Omental fat pad (tissue), 4 donors: ENCODE data around the gene COA8. TPM values are rescaled to one million over a fixed set of nuclear protein-coding genes. Genes with fewer than 3 reads are reported as not detected.

Experiments
- ATAC-seq: fragments of 150-250 bp; one replicate; pipeline ENCODE4 v1.9.1; 2016; ENCODE audit warnings: mild to moderate bottlenecking, moderate library complexity; ENCODE audit not compliant: low FRiP score
- DNase-seq: peaks from one replicate; pipeline ENCODE4 v3.0.0-alpha.2; 2019; ENCODE audit warnings: low spot score
- total RNA-seq, 4 donors: library from RNA; depleted of rRNA; stranded (reverse); fragments of >200 nt; gene quantifications; one replicate each; pipeline ENCODE4 v1.1.0, GENCODE V29; 2016
- TF ChIP-seq, protein P1 (sequence below), 3 donors: fragments of 450-650 bp; IDR thresholded peaks; one replicate each; pipeline ENCODE4 v1.5.1; 2016 to 2017; ENCODE audit warnings: antibody characterized with exemption in 3 of 3, mild to moderate bottlenecking in 3 of 3, moderate library complexity in 2 of 3

Gene COA8
- total RNA-seq, 4 donors from 2014 or later, result 15.3 to 61.5 (median 27.5) TPM

DNA sequence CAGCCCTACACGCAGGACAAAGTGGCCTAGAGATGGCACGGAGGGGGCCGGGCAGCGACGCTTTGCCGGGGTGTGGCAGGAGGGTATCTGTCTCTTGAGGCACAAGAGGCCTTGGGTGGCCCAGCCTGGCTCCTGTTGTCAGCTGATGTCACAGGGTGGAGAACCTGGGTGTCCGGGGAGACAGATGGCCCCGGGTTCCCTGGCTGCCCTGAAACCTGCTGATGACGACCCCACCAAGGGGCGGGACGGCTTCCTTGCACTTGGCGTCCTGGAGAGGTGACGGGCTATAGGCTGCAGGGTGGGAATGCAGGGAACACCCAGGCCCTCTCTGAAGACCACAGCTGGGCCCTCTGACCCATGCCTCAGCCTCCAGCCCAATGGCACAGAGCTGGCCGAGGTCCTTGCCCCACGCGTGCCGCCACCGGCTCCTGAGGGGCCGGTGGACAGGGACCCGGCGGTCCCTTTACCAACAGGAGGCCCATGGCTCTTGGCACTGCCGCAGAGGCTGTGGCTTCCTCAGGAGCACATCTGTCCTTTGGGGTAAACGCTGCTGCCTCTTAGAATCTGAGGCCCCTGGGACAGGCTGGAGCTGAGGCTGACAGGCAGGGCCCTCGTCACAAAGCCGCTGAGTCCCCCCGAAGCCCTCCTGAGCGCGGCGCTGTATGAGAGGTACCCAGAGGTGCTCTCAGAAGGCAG is 17.4 kb upstream of the COA8 start:
- ATAC-seq (no peak), DNase-seq (no peak)
- TF ChIP-seq, protein P1, sequence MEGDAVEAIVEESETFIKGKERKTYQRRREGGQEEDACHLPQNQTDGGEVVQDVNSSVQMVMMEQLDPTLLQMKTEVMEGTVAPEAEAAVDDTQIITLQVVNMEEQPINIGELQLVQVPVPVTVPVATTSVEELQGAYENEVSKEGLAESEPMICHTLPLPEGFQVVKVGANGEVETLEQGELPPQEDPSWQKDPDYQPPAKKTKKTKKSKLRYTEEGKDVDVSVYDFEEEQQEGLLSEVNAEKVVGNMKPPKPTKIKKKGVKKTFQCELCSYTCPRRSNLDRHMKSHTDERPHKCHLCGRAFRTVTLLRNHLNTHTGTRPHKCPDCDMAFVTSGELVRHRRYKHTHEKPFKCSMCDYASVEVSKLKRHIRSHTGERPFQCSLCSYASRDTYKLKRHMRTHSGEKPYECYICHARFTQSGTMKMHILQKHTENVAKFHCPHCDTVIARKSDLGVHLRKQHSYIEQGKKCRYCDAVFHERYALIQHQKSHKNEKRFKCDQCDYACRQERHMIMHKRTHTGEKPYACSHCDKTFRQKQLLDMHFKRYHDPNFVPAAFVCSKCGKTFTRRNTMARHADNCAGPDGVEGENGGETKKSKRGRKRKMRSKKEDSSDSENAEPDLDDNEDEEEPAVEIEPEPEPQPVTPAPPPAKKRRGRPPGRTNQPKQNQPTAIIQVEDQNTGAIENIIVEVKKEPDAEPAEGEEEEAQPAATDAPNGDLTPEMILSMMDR (IDR thresholded peaks at IDR 0.05), result no peak

DNA sequence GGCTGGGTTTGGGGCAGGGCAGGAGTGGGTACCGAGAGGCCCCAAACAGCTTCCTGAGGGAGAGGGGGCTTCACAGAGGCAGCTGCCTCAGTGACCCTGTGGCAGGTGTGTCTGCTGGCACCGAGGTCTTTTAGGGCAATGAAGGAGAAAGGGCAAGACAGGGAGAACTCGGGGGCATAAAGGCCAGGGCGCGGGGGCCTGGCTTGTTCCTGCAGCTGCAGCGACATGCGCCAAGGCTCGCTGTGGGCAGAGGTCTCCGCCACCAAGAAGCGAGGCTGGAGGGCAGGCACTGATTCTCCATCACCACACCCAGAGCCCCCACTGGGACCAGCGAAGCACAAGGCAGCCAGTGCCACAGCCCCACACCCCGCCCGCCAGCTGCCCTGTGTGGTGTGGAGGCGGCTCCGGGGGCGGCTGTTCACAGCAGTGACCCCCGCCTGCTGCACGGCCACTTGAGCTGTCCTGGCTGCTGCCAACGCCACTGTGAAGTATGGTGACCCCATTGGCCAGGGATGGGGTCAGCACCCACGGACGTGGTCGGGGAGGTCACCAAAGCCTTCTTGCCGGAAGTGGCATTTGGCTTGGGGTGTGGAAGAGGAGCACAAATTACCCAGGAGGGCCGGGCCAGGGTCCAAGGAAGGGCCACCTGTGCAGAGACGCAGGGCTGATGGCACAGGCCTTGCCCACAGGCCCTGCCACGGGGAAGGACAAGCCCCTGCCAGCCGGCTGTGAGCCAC is 16.7 kb upstream of the COA8 start:
- TF ChIP-seq, protein P1 (IDR thresholded peaks at IDR 0.05), result no peak
- DNase-seq (no peak), ATAC-seq (no peak)

DNA sequence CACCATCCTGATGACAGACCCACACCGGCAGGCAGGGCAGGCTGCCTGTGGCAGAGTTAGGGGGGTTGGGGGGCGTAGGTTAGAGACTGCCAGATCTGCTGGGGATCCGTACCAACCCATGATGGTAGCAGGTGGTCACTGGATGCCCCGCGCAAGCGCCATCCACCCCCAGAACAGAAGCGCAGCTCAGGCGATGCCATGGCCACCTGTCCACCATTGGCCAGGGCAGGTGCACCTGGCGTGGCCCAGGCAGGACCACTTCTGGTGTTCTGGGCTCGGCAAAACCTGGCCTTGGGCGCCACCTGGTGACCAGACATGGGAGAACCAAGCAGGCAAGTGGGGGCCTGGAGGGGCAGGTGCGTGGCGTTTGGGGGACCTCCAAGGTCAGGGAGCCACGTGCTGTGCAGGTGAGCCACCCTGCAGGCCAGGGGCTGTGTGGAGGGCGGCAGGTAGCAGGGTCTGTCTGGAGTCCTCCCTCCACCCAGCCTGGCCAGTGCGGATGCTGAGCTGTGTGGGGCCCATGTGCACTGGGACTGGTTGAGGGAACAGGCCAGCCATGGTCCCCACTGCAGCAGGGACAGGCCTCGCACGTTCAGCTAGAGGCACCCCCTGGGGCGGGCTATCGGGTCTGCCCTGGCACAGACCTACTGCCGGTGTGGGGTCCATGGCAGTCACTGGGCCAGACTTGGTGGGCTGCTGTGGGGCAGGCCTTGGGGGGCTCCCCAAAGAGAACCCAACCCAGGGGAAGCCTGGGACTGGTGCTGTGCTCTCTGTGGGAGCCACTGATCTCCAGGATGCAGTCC is 15.9 kb upstream of the COA8 start:
- peak; percentile 10 for ATAC-seq
- TF ChIP-seq, protein P1 (IDR thresholded peaks at IDR 0.05), result peak in 1 of 3 donors; percentile 88
- DNase-seq, result no peak

DNA sequence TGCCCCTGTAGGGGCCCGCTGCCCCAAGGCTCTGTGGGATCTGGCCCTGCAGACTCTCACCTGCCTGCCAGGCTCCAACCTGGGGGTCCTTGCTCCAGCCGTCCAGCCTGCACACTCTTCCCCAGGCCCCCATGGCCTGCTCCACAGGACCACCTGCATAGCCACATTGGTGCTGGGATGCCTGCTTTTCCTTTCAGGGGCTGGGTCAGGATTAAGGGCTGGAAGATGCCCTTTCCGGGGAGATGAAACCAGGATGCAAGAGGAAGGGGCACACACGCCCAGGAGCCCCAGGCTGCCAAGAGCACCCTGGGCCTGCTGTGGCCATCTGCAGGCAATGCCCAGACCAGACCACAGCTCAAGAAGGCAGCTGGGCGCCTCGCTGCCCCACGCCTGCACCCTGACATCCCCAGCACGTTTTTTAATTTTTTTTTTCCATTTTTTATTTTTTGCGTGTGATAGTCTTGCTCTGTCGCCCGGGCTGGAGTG is 15.3 kb upstream of the COA8 start:
- DNase-seq (no peak), ATAC-seq (no peak)
- TF ChIP-seq, protein P1 (IDR thresholded peaks at IDR 0.05), result no peak

DNA sequence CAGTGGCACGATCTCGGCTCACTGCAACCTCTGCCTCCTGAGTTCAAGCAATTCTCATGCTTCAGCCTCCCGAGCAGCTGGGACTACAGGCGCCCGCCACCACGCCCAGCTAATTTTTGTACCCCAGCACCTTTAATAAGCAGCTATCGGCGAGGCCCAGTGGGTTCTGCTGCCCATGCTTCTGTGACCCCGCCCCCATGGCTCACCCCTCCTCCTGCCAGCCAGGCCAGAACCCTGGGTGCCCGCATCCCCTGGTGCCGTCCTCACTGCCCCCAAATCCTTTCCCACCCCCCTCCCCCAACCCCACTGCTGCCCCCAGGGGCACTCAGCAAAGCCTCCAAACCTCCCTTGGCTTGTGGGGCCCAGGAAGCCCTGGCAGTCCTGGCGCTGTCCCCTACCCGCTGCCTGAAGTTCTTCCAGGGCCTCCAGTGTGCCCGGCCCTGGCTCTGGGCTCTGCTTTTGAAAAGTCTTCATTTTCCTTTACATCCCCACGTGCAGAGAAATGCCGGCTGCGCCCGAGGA is 14.8 kb upstream of the COA8 start:
- DNase-seq, result no peak
- no peak for ATAC-seq
- TF ChIP-seq, protein P1 (IDR thresholded peaks at IDR 0.05), result no peak

DNA sequence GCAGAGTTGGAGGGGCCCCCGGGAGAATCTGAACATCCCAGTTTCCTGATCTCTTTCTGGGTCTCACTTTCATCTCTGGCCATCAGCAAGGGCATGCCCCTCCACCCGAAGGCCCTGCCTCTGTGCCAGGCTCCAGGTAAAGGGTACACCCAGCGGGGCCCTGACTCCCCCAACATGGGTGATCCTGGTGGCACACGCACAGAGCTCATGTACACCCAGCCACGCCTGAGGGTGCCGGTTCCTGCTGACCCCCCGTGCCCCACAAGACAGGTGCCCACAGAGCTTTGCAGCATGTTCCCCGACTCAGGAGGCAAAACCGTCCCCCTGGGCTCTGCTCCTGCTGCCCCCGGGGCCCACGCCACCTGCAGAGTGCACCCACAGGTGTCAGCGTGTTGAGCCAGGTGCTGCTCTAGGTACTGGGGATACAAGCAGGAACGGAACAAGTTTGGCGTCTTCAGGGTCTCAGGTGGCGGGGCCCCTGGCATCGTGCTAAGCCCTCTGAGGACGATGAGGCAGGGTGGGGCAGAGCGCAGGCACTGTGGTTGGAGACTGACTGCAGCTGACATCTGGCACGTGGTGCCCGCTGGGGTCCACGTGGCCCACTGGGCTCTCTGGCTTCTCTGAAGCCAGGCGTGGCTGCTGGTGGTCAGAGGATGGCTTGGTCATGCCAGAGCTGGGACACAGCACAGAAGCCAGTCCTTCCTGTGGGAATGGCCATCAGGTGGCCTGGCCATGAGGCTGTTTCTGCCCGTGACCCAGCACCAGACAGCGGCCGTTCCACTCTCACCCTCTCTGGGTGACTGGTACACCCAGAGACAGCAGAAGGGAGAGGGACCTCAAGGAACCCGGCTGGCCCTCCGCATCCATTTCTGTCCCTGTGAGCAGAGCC is 14.1 kb upstream of the COA8 start:
- no peak for DNase-seq
- no peak for ATAC-seq

More for the DNA sequence above, 14.1 kb upstream of the COA8 start:
- TF ChIP-seq, protein P1 (IDR thresholded peaks at IDR 0.05), result no peak
